Left renal cortex interstitium (tissue), 4 donors: Measurements from ENCODE around the gene SYNCRIP. TPM values are rescaled to one million over a fixed set of nuclear protein-coding genes. Genes with fewer than 3 reads are reported as not detected.
"Not testable (repeated sequence)": the region's sequence is repeated elsewhere in the genome, so short reads cannot be mapped to it uniquely, and the experiment has no call there.

Experiments
- DNase-seq, 4 donors: peaks; one replicate each; pipeline ENCODE4 v3.0.0-alpha.2; 2013; ENCODE audit warnings: low read depth in 4 of 4, low spot score in 2 of 4, missing footprints in 1 of 4
- polyA plus RNA-seq, 4 donors: library from polyadenylated mRNA; unstranded; fragments of 120-200 nt; gene quantifications; one replicate each; pipeline ENCODE4 v1.2.1, GENCODE V29; 2013; ENCODE audit not compliant: insufficient read length in 4 of 4

The SYNCRIP gene
- polyA plus RNA-seq, 4 donors: 151 to 189 (median 163) TPM

GRCh38 chr6:85672050-85672449, 29.4 kb upstream of the SYNCRIP start:
- DNase-seq: no peak

GRCh38 chr6:85670573-85670972, 27.9 kb upstream of the SYNCRIP start:
- DNase-seq: no peak

- DNase-seq: no peak
These were observed 27.1 kb upstream of the SYNCRIP start for GRCh38 chr6:85669735-85670194.

GRCh38 chr6:85662251-85662650, 19.6 kb upstream of the SYNCRIP start:
- DNase-seq: no peak

- DNase-seq: no peak
These were observed 17.5 kb upstream of the SYNCRIP start for GRCh38 chr6:85660181-85660611.

- no peak for DNase-seq
These were observed 7.9 kb upstream of the SYNCRIP start for GRCh38 chr6:85650606-85651005.

- no peak for DNase-seq
These were observed 1.6 kb upstream of the SYNCRIP start for GRCh38 chr6:85644279-85644762.

GRCh38 chr6:85643537-85644278, 1.0 kb upstream of the SYNCRIP start:
- peak; percentile 74 to 83 (median 78) for DNase-seq

GRCh38 chr6:85641897-85642773, 551 bp downstream of the SYNCRIP start:
- peak in 2 of 4 donors; percentile 15 to 21 for DNase-seq

GRCh38 chr6:85641522-85641896, 1.2 kb downstream of the SYNCRIP start:
- DNase-seq: no peak

- no peak for DNase-seq
These were observed 1.9 kb downstream of the SYNCRIP start for GRCh38 chr6:85640821-85641220.

- DNase-seq: no peak
These were observed 5.1 kb downstream of the SYNCRIP start for GRCh38 chr6:85637579-85637978.

- no peak for DNase-seq
These were observed 10.3 kb downstream of the SYNCRIP start for GRCh38 chr6:85632164-85632942.

GRCh38 chr6:85631117-85631516, 11.6 kb downstream of the SYNCRIP start:
- DNase-seq: not testable (repeated sequence)

- DNase-seq: no peak
These were observed 14.3 kb downstream of the SYNCRIP start for GRCh38 chr6:85628353-85628752.

GRCh38 chr6:85620308-85620707, 22.4 kb downstream of the SYNCRIP start:
- no peak for DNase-seq

GRCh38 chr6:85614780-85615179, 27.9 kb downstream of the SYNCRIP start:
- DNase-seq: no peak

GRCh38 chr6:85612690-85613474, 29.8 kb downstream of the SYNCRIP start:
- no peak for DNase-seq

GRCh38 chr6:85610182-85610895, 32.3 kb downstream of the SYNCRIP start:
- DNase-seq: no peak
